K562 (cell line): ENCODE data around the gene LPCAT1. TPM values are rescaled to one million over a fixed set of nuclear protein-coding genes. Genes with fewer than 3 reads are reported as not detected.

Experiments
- ATAC-seq: fragments of 200-7000 bp; cut with Tn5 transposase; 3 replicates; pipeline ENCODE4 v1.9.1; 2020; ENCODE audit warnings: moderate library complexity
- BruUV-seq: library from RNA; stranded (reverse); fragments of 400-500 nt; replicated peaks from 2 replicates; lab custom pipeline; 2021; lab: Mats Ljungman, UMichigan
- CTCF ChIA-PET: fragments of 300-600 bp; formaldehyde crosslinking; extraction: SDS; loops from one replicate; lab custom pipeline; 2021; ENCODE audit warnings: low intra/inter-chr PET ratio; lab: Yijun Ruan, JAX
- POLR2A ChIA-PET: fragments of 300-600, 350-650 bp; sonication (Branson Sonifier 250); formaldehyde crosslinking; extraction: SDS; loops from one replicate; lab custom pipeline; 2021; ENCODE audit warnings: antibody characterized with exemption, inconsistent platforms; lab: Yijun Ruan, JAX
- DNase-seq, 4 experiments: peaks; one replicate each; pipeline versions ENCODE4 v3.0.0 to v3.0.0-alpha.2; 2011 to 2018; ENCODE audit warnings: low spot score in 3 of 4, mixed read lengths in 3 of 4; ENCODE audit errors: extremely low read depth in 1 of 4
- FAIRE-seq: peaks from 2 replicates; lab custom pipeline; 2011; peaks lifted over from hg19 to GRCh38; lab: Jason Lieb, UNC
- H2AFZ ChIP-seq: 2 replicates; pipeline ENCODE4 v1.6.0; 2011; ENCODE audit warnings: low read depth, low read length, control low read depth, inconsistent platforms
- H3K27ac ChIP-seq: fragments of 200-600 bp; 3 replicates; pipeline ENCODE4 v1.8.0; 2011; ENCODE audit warnings: low read depth, mild to moderate bottlenecking, control low read depth, inconsistent platforms, low read length, moderate library complexity, mixed read lengths; ENCODE audit errors: extremely low read depth
- H3K27me3 ChIP-seq, 2 experiments: fragments of 300-600 bp in 1 of 2; 2 replicates in 1 of 2; 3 replicates in 1 of 2; pipeline versions ENCODE4 v1.6.0 to v1.8.0; 2011; ENCODE audit warnings: inconsistent platforms in 2 of 2, low read length in 2 of 2, mild to moderate bottlenecking in 1 of 2, mixed read lengths in 1 of 2, moderate library complexity in 1 of 2; ENCODE audit not compliant: control insufficient read depth in 2 of 2, insufficient read depth in 2 of 2
- H3K36me3 ChIP-seq: fragments of 300-600 bp; 3 replicates; pipeline ENCODE4 v1.8.0; 2011; ENCODE audit warnings: mild to moderate bottlenecking, low read length, inconsistent platforms; ENCODE audit not compliant: control insufficient read depth, insufficient read depth
- H3K4me1 ChIP-seq, 2 experiments: fragments of 200-600 bp in 1 of 2; replicated peaks in 1 of 2; 2 replicates in 1 of 2; 3 replicates in 1 of 2; pipeline versions ENCODE4 v1.5.1 to v1.8.0; 2011; ENCODE audit warnings: inconsistent platforms in 2 of 2, low read length in 2 of 2, mild to moderate bottlenecking in 1 of 2, mixed read lengths in 1 of 2, moderate library complexity in 1 of 2; ENCODE audit not compliant: control insufficient read depth in 2 of 2, insufficient read depth in 2 of 2
- H3K4me2 ChIP-seq: 2 replicates; pipeline ENCODE4 v1.6.1; 2011; ENCODE audit warnings: low read length, control low read depth, inconsistent platforms, mixed read lengths; ENCODE audit not compliant: insufficient read depth
- H3K4me3 ChIP-seq: fragments of 200-600 bp; sonication (generic), shearing (Covaris generic); 2 replicates; pipeline ENCODE4 v1.5.1; 2016; ENCODE audit warnings: control low read depth, inconsistent platforms
- H3K79me2 ChIP-seq: fragments of 200-600 bp; 3 replicates; pipeline ENCODE4 v1.8.0; 2011; ENCODE audit warnings: low read length, inconsistent platforms; ENCODE audit not compliant: control insufficient read depth, insufficient read depth
- H3K9ac ChIP-seq, 2 experiments: 2 replicates each; pipeline versions ENCODE4 v1.6.0 to v1.6.1; 2011; ENCODE audit warnings: low read depth in 2 of 2, low read length in 2 of 2, control low read depth in 1 of 2, inconsistent platforms in 1 of 2, mild to moderate bottlenecking in 1 of 2, mixed read lengths in 1 of 2; ENCODE audit not compliant: insufficient read depth in 1 of 2
- H3K9me1 ChIP-seq: one replicate; pipeline ENCODE4 v1.6.0; 2011; ENCODE audit warnings: inconsistent platforms, mild to moderate bottlenecking, low read length, moderate library complexity; ENCODE audit not compliant: control insufficient read depth, insufficient read depth
- H3K9me3 ChIP-seq: replicated peaks from 2 replicates; pipeline ENCODE4 v1.5.1; 2011; ENCODE audit warnings: low read depth, low read length, inconsistent platforms; ENCODE audit not compliant: control insufficient read depth, insufficient read depth
- H4K20me1 ChIP-seq: replicated peaks from 2 replicates; pipeline ENCODE4 v1.6.1; 2011; ENCODE audit warnings: low read length, inconsistent platforms, mixed read lengths; ENCODE audit not compliant: control insufficient read depth, insufficient read depth
- CREB3L1 ChIP-seq: fragments of 450-650 bp; IDR thresholded peaks from 2 replicates; pipeline ENCODE4 v1.6.1; 2014; ENCODE audit warnings: low read depth, mild to moderate bottlenecking, moderate library complexity, borderline replicate concordance
- LCOR ChIP-seq: sonication (generic); formaldehyde crosslinking; IDR thresholded peaks from 2 replicates; pipeline ENCODE4 v1.8.0; 2022; ENCODE audit warnings: mild to moderate bottlenecking, missing genetic modification reagents
- NR2C1 ChIP-seq, 2 experiments: fragments of 450-650 bp; IDR thresholded peaks; 2 replicates each; pipeline ENCODE4 v1.6.1; 2017; ENCODE audit warnings: mild to moderate bottlenecking in 2 of 2, antibody characterized with exemption in 1 of 2, inconsistent platforms in 1 of 2, missing compliant biosample characterization in 1 of 2, missing genetic modification characterization in 1 of 2
- POLR2G ChIP-seq: fragments of 200-400 bp; formaldehyde crosslinking; IDR thresholded peaks from 2 replicates; pipeline ENCODE4 v1.6.1; 2017; ENCODE audit warnings: low read depth, mild to moderate bottlenecking, antibody characterized with exemption, low read length, moderate library complexity
- SMAD2 ChIP-seq: fragments of 150-350 bp; IDR thresholded peaks from 2 replicates; pipeline ENCODE4 v1.6.1; 2014; ENCODE audit warnings: low read depth, mild to moderate bottlenecking, low read length
- SMAD4 ChIP-seq: fragments of 250-450 bp; sonication (Bioruptor Pico); conservative IDR thresholded peaks from 2 replicates; pipeline ENCODE4 v1.8.0; 2021; ENCODE audit warnings: inconsistent platforms, mild to moderate bottlenecking, moderate library complexity
- TAF7 ChIP-seq: fragments of 450-650 bp; IDR thresholded peaks from 2 replicates; pipeline ENCODE4 v1.6.1; 2016; ENCODE audit warnings: missing genetic modification characterization, missing compliant biosample characterization
- THAP12 ChIP-seq: fragments of 250-450 bp; sonication (Bioruptor Pico); IDR thresholded peaks from 2 replicates; pipeline ENCODE4 v1.9.0; 2021; ENCODE audit warnings: mild to moderate bottlenecking, inconsistent platforms
- UBTF ChIP-seq, 2 experiments: IDR thresholded peaks; 2 replicates each; pipeline ENCODE4 v1.6.1; 2012; ENCODE audit warnings: improper control_type of control experiment in 2 of 2, low read depth in 2 of 2, low read length in 2 of 2, borderline replicate concordance in 1 of 2
- ZBTB7A ChIP-seq: IDR thresholded peaks from 2 replicates; pipeline ENCODE4 v1.6.1; 2011; ENCODE audit warnings: low read depth, mild to moderate bottlenecking, low read length, moderate library complexity, borderline replicate concordance; ENCODE audit not compliant: control insufficient read depth
- ZFP1 ChIP-seq: fragments of 450-650 bp; formaldehyde crosslinking; IDR thresholded peaks from 2 replicates; pipeline ENCODE4 v1.4.0; 2020; ENCODE audit warnings: mild to moderate bottlenecking, mixed read lengths
- ZNF57 ChIP-seq: fragments of 450-650 bp; formaldehyde crosslinking; IDR thresholded peaks from 2 replicates; pipeline ENCODE4 v1.4.0; 2020; ENCODE audit warnings: mild to moderate bottlenecking, moderate library complexity
- WGBS: fragments of 100-300 bp; shearing (Covaris generic); methylation state at CpG from one replicate; pipeline ENCODE4 v1.1.6; 2016; ENCODE audit warnings: low coverage, mixed read lengths; ENCODE audit not compliant: insufficient coverage; ENCODE audit errors: missing lambda C conversion rate; 5-methylcytosine and 5-hydroxymethylcytosine counted together
- in situ Hi-C: fragments of 300-500 bp; cut with MboI; formaldehyde crosslinking; loops from 4 replicates; pipeline ENCODE4 v1.15.0; 2018; ENCODE audit warnings: inconsistent platforms, mixed read lengths
- intact Hi-C: fragments of 100-400 bp; cut with micrococcal nuclease; formaldehyde crosslinking; loops from 2 replicates; pipeline ENCODE4 v1.14.2; 2022
- polyA plus RNA-seq, 8 experiments: library from polyadenylated mRNA; depleted of rRNA in 4 of 8; stranded (reverse) in 5 of 8; unstranded in 3 of 8; fragments of >200 nt; fragmentation: Nextera tagmentation in 2 of 8; fragmentation: Illumina TruSeq in 1 of 8; extraction: Ambion mirVana in 2 of 8; extraction: Trizol in 1 of 8; gene quantifications; 2 replicates each; pipeline versions ENCODE4 v1.2.1 to v1.2.3, GENCODE V29; 2011 to 2014; ENCODE audit warnings: inconsistent platforms in 1 of 8, missing spikeins in 1 of 8
- total RNA-seq, 7 experiments: library from RNA; depleted of rRNA in 6 of 7; stranded (reverse); fragments of >200 nt in 6 of 7; fragmentation: Illumina TruSeq in 2 of 7; extraction: Trizol in 2 of 7; gene quantifications; 2 replicates each; pipeline versions ENCODE4 v1.2.1 to v1.2.3, GENCODE V29; 2011 to 2021; ENCODE audit warnings: low replicate concordance in 1 of 7

LPCAT1 gene
- total and polyA plus RNA-seq, 9 of the 15 experiments (the other 6 are each of a cell fraction or from before 2014, with no cell fraction given) = 0.14 to 18.4 (median 13.9) TPM

GRCh38 chr5:1497795-1498622 is 25.8 kb downstream of the LPCAT1 start:
- BruUV-seq = no TSS peak
- TF ChIP-seq UBTF (IDR thresholded peaks at IDR 0.05; ENCODE audit: borderline replicate concordance in 1 of 2, low read depth in 2 of 2, low read length in 2 of 2) = no peak
- no peak for TF ChIP-seq POLR2G
- TF ChIP-seq LCOR (CRISPR knock-in tag) = no peak
- TF ChIP-seq ZBTB7A = no peak
- no peak for TF ChIP-seq SMAD2
- no peak for TF ChIP-seq THAP12
- TF ChIP-seq CREB3L1 = no peak
- TF ChIP-seq SMAD4 (CRISPR knock-in tag) = no peak
- no peak for TF ChIP-seq ZFP1 (CRISPR knock-in tag)
- no peak for TF ChIP-seq NR2C1 (IDR thresholded peaks at IDR 0.05)
- TF ChIP-seq NR2C1 (tag; IDR thresholded peaks at IDR 0.05) = no peak
- TF ChIP-seq ZNF57 (CRISPR knock-in tag) = no peak
- no peak for TF ChIP-seq TAF7

More at GRCh38 chr5:1497795-1498622, 25.8 kb downstream of the LPCAT1 start:
- Histone ChIP-seq H4K20me1 (peaks cover 24% of the 10 kb centered on the region), H3K27ac (no peak overlapping the region), H3K27me3 (no peaks in the 10 kb centered on the region), H3K79me2 (no peaks in the 10 kb centered on the region), H3K9ac (no peak overlapping the region), H3K9me1 (no peaks in the 10 kb centered on the region), H3K36me3 (peaks cover 6% of the 10 kb centered on the region; the same call in 2 of the 3 replicates), H2AFZ (no peak overlapping the region), H3K9me3 (no peaks in the 10 kb centered on the region), H3K4me1 (peaks cover 8 to 29% of the 10 kb centered on the region in 2 experiments; a peak in 4 of 5 replicates), H3K4me3 (no peak overlapping the region), H3K4me2 (no peak overlapping the region)
- 57% methylated on average over 18 of the region's 18 CpGs for WGBS
- intact Hi-C loops (no loop called here), in situ Hi-C loops (no loop called here)
- ChIA-PET POLR2A (interaction anchor here (0.6 kb wide), 1 partner anchor 172 kb away, joined by 3 read pairs; no protein-coding TSS in a partner anchor), CTCF (no interaction called here)
- FAIRE-seq (no peak), ATAC-seq (no peak), DNase-seq (no peak)
